Retina (tissue), 1 donor: ENCODE measurements around the gene FGD3.

Experiments used
- DNase-seq: peaks from one replicate; pipeline ENCODE4 v3.0.0-alpha.2; 2016

FGD3 gene

GRCh38 chr9:93081081-93081529 lies 133.8 kb downstream of the FGD3 start:
- DNase-seq: no peak

GRCh38 chr9:93081931-93082330 lies 134.6 kb downstream of the FGD3 start:
- DNase-seq: no peak

DNA sequence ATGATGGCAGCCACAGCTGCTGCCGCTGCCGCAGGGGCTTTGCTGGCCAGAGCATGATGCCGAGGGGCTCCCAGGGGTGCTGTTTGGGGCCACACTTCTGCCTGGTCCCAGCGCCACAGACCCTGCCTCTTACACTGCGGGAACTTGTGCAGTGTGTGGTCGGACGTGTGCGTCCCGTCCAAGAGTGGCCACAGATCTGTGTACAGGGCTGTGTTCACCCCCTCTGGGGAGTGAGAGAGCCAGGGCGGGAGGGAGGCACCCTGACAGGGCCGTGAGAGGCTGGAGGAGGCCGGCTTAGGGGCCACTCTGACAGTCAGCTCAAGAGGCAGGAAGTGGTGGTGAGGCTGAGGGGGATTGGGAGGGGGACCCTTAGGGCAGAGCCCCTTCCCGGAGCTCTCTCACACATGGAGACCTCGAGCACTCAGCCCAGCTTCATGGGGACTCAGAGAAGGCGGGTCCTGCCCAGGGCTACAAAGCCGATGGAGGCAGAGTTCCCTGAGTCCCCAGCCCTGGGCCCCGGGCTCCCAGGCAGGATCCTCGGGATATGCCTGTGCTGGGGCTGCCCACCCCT lies 135.6 kb downstream of the FGD3 start:
- no peak for DNase-seq

DNA sequence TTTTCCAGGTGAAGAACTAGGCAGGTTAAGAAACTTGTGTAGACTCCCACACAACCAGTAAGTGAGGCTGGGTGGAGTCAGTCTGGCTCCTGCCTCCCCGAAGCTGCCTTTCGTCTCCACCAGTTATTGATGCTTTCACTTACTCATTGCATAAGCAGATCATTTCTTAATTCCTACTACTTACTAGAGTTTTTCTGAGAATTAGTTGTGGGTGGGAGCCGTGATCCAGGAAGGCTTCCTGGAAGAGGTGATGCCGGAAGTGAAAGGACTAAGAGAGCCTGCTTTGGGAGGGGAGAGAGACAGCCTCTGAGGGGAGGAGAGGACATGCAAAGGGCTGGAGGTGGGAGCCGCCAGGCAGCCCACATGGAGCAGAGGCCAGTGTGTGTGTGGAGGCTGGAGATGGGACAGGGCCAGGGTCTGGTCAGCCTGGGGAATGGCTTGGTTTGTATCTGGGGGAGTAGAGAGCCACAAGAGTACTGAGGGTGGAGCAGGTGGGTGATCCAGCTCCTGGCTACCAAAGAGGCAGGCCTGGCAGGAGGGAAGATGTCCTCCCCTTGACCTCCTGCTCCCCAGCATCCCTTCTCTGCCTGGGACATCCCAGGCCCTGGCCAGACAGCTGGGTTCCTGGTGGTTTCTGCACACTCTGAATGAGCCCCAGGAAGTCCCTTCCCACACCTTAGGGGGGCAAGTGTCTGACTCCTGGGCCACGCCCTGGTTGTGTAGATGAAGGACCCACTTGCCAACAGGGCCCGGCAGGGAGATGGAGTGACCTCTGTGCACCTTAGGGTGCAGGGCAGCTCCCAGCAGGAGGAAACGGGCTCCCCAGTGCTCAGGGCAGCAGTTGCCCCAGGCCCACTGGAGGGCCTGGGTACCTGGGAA lies 136.5 kb downstream of the FGD3 start:
- DNase-seq: no peak

GRCh38 chr9:93084471-93084881 lies 137.2 kb downstream of the FGD3 start:
- no peak for DNase-seq

GRCh38 chr9:93085676-93086075 lies 138.4 kb downstream of the FGD3 start:
- no peak for DNase-seq
